Gastroesophageal sphincter (tissue), 3 donors: ENCODE measurements around the gene PDE1C.

Source experiments
- CTCF ChIP-seq, 4 experiments: fragments of 200-600 bp in 2 of 4; fragments of 450-650 bp in 2 of 4; sonication (generic) in 1 of 4; IDR thresholded peaks; one replicate each; pipeline ENCODE4 v1.5.1; 2017 to 2019; ENCODE audit warnings: antibody characterized with exemption in 4 of 4, mild to moderate bottlenecking in 2 of 4, moderate library complexity in 2 of 4
- EP300 ChIP-seq: sonication (generic); formaldehyde crosslinking; IDR thresholded peaks from one replicate; pipeline ENCODE4 v1.6.1; 2017; ENCODE audit warnings: antibody characterized with exemption, mild to moderate bottlenecking
- POLR2A ChIP-seq, 2 donors: fragments of 450-650 bp; IDR thresholded peaks; one replicate each; pipeline ENCODE4 v1.6.1; 2017; ENCODE audit warnings: antibody characterized with exemption in 2 of 2, mild to moderate bottlenecking in 2 of 2, moderate library complexity in 1 of 2
- POLR2AphosphoS5 ChIP-seq: sonication (generic); formaldehyde crosslinking; IDR thresholded peaks from one replicate; pipeline ENCODE4 v1.6.1; 2017; ENCODE audit warnings: antibody characterized with exemption

GRCh38 chr7:31710171-31710570, 360.0 kb downstream of the PDE1C start:
- no peak for TF ChIP-seq CTCF (IDR thresholded peaks at IDR 0.05)
- TF ChIP-seq POLR2A (IDR thresholded peaks at IDR 0.05), result no peak
- TF ChIP-seq POLR2AphosphoS5, result no peak
- TF ChIP-seq EP300, result no peak
